HG03469 (cell line): ENCODE results near the gene AAMDC.
"Not testable (repeated sequence)": the region's sequence is repeated elsewhere in the genome, so short reads cannot be mapped to it uniquely, and the experiment has no call there.

Source experiments
- ATAC-seq: cut with Tn5 transposase; IDR thresholded peaks from one replicate; pipeline ENCODE4 v1.9.1; 2021; ENCODE audit warnings: mild to moderate bottlenecking, moderate library complexity, moderate number of reproducible peaks; ENCODE audit not compliant: unreplicated experiment

The AAMDC gene

DNA sequence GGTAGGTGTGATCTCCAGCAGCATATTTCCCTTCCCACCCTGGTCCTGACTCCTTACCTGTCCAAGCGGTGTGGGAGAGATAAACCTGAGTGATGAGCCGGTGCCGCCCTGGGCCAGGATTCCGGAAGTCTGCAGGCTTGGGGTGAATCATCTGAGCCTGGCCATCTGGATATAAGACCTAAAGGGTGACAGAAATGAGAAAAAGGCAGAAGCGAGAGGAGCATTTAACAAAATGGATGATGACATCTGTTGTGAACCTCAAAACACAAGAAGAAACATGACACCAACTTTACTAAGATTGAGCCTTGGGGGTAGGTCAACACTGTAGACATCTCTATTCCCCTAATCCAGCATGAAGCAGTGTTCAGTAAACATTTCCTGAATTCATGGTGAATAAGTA lies 62.8 kb downstream of the AAMDC start:
- ATAC-seq = no peak

DNA sequence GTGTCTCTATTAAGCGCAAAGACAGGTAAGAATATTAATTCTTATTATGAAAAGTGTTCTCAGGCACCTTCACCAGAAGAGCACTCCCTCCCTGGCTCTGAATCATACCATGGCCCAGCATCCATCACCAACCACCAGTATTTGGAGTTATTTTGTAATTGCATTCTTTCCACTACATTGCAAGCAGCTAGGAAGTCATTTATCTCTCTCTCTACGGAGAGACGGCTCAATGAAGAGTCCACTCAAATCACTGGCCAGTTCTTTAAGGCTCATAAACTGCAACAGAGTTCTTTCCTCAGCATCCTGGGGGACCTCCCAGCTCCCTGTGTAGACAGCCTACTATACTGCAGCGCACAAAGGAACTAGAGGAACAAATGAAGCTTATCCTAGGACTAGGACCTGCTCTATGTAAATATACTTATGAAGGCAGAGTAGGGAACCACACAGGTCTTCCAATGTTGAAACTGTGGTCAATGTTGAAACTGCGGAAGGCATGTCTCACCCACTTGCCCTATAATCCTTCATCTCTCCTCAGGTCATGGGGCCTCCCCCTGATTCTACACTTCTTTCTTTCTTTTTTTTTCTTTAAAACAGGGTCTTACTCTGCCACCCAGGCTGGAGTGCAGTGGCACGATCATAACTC lies 63.4 kb downstream of the AAMDC start:
- no peak for ATAC-seq

DNA sequence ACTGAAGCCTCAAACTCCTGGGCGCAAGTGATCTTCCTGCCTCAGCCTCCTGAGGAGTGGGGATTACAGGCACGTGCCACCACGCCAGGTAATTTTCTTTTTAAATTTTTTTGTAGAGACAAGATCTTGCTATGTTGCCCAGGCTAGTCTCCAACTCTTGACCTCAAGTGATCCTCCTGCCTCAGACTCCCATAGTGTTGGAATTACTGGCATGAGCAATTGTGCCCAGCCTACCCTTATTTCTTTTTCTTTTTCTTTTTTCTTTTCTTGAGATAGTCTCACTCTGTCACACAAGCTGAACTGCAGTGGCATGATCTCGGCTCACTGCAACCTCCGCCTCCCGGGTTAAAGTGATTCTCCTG lies 63.9 kb downstream of the AAMDC start:
- no peak for ATAC-seq

DNA sequence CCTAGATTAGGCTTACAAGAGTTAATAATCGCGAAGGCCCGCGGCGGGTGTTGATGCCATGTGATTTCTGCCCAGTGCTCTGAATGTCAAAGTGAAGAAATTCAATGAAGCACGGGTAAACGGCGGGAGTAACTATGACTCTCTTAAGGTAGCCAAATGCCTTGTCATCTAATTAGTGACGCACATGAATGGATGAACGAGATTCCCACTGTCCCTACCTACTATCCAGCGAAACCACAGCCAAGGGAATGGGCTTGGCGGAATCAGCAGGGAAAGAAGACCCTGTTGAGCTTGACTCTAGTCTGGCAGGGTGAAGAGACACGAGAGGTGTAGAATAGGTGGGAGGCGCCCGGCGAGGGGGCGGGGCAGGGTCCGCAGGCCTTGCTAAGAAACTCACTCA lies 65.5 kb downstream of the AAMDC start:
- no peak for ATAC-seq

DNA sequence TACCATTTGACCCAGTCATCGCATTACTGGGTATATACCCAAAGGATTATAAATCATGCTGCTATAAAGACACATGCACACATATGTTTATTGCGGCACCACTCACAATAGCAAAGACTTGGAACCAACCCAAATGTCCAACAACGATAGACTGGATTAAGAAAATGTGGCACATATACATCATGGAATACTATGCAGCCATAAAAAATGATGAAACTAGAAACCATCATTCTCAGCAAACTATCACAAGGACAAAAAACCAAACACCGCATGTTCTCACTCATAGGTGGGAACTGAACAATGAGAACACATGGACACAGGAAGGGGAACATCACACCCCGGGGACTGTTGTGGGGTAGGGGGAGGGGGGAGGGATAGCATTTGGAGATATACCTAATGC lies 68.1 kb downstream of the AAMDC start:
- not testable (repeated sequence) for ATAC-seq

DNA sequence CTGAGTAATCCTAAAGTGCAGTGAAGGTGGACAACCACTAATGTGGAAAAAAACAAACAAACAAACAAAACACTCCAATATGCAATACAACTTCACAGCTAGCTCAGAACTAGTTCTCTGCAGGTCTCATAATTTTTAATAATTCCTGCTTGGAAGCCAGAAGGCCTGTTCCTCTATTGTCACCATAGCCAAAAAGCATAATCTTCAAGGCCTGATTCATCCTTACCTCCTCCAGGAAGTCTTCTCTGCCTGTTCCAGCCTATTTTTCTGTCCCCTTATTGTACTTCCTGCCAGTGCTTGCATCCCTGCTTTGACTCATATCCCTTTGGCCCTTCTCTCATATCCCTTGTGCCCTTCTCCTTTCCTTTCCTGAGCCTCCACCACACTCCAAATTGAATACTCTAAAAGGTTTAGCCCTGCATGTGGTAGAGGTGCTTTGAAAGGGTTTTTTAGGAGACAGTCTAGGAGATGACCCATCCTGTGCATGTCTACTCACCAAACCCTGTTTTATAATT lies 69.2 kb downstream of the AAMDC start:
- ATAC-seq = not testable (repeated sequence)

DNA sequence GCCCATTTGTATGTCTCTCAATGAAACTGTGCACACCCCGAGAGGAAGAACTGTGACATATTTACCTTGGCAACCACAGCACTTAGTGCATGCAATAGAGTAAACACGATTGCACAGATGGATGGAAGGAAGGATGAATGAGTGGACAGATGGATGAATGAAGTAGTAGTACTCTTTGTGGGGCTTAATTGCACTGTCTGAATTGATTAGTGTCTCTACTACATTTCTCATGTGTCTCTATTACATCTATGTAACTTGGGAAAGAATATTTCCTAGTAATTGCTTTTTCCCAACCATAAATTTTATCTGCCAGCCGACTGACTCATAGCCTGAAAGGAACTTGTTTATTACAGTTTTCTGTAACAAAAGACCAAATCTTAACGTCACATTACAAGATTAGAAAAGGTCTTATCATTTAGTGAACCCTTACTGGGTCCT lies 69.7 kb downstream of the AAMDC start:
- not testable (repeated sequence) for ATAC-seq

DNA sequence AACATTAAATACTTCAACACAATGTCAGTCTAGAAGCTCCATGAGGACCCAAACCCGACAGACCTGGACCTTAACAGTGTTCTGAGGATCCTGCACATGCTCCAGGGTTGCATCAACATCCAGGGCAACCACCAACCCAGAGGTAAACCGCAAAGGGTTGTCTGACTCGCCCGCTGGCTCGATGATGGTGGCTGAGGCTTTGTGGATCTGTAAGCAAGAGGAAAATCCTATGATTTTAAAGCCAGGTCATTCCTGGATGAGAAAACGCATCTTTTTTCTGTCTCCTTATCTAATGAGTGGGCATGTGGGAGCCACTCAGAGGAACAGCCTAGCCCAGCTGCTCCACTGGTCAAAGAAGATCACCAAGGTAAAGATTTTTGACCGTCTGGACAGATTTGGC lies 70.3 kb downstream of the AAMDC start:
- not testable (repeated sequence) for ATAC-seq

DNA sequence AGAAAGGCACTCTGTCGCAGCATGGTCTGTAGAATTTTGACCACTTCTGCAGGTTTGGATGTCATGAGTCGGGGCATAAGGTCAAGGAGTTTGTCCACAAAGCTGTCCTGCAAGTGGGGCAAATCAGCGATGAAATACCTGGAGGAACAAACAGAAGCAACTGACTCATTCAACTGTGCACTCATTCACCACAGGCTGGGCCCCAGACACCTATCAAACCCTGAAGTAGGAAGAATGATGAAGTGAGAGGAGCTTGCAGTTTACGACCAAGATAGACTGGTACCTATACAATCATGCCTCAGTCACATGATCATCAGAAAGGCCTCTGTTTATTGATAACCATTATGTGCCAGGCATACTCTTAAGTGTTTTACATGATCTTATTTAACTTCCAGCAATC lies 70.8 kb downstream of the AAMDC start:
- not testable (repeated sequence) for ATAC-seq

DNA sequence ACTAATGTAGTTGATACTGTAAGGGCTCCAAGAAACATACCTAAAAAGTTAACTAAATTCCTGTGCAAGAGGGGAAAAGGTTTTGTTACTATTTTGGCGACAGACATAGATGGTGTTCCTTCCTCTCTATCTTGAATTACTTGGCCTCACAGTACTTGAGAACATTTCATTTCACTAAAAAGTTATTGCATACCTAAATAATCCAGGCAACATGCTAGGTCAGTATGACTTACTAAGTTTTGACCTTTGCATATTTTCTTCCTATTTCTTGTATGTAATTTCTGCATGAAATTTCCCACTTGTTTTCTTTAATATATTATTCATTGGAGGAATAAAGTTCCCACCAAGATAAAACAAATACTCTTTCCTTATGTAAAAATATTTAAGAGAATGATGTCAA lies 74.0 kb downstream of the AAMDC start:
- ATAC-seq = not testable (repeated sequence)

DNA sequence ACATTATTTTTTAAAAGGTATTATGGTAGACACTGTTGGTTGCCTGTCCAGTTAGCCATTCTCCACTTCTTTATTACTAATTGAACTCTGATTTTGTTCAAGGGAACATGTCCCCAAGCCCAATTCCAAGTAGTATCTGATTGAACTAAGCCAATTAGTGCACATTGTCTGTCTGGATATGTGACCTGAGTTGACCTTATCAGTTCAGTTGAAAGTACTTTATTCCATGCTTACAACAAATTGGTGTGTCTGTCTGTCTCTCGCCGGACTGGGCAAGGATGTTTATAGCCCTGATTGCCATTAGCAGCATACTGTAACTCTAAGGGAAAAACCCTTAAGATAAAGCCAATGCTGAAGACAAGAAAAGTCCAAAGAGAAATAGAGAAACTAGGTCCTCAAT lies 87.9 kb downstream of the AAMDC start:
- ATAC-seq = no peak

DNA sequence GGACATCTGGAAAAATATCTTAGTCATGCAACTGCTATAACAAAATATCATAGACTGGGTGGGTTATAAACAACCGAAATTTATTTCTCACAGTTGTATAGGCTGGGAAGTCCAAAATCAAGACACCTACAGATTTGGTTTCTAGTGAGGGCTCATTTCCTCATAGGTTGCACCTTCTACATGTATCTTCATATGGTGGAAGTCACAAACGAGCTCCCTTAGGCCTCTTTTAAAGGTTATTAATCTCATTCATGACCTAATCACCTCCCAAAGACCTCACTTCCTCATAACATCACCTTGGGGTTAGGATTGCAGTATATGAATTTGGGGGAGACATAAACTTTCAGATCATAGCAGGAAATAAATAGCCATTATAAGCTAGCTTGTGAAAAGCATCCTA lies 88.3 kb downstream of the AAMDC start:
- no peak for ATAC-seq

DNA sequence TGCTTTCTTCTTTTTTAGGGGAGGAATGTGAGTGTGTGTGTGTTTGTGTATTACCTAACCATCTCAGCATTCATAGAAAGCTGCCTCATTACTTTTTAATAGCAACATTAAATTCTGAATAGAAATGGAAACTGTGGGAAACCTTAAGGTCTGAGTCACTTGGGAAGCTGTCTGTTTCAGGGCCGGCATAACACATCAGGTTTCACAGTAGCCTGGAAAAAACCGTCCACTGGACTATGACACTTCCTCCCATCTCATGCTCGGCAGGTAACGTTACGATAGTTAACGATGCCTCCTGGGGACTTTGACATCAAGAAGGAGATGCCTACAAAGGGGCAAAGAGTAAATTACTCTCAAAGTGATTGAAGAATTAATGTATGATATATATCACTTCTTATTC lies 89.9 kb downstream of the AAMDC start:
- not testable (repeated sequence) for ATAC-seq

DNA sequence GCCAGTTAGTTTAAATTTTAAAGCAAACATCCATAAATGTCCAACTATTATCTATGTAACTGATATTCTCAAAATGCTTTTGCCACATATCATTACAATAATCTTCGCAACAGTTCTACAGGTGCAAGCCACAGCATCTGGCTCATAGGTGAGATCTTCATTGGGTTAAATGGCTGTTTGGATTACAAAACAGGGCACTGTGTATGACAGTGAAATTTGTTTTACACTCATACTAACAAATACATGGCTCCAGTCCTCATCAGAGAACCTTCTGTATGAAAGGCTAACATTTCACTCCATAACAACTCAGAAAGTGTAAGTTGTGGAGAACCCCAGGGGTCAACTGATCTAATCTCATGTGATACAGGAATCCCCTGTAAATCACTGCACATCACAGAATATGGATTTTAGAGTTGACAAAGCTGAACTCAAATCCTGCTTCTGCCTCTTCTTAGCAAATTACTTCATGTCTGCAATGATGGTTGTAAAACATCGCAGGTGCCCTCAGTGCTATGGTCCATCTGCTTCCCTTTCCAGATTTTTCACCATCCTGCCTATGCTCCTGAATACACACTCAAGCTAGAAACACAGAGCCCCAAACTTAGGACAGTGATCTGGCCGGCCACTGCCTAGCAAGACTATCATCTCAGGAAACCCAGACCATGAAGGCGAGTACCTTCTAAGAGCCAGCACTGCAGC lies 92.8 kb downstream of the AAMDC start:
- not testable (repeated sequence) for ATAC-seq

DNA sequence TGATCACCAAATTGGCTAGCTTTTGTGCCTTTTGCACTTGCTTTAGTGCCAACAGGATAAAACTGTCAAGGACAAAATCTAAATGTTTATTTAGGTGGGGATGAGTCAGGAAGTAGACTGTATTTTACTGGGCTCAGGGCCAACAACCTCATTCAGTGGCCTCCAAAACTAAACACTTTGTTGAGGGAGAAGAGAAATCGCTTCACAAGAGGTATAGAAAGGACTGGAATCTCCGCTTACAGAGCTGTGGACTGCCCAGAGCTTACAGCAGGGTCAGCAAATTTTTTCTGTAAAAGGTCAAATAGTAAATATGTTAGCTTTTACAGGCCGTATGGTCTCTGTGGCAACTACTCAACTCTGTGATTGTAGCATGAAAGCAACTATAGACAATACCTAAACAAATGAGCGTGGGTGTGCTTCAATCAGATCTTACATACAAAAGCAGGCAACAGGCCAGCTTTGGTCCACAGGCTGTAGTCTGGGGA lies 93.4 kb downstream of the AAMDC start:
- ATAC-seq = not testable (repeated sequence)

DNA sequence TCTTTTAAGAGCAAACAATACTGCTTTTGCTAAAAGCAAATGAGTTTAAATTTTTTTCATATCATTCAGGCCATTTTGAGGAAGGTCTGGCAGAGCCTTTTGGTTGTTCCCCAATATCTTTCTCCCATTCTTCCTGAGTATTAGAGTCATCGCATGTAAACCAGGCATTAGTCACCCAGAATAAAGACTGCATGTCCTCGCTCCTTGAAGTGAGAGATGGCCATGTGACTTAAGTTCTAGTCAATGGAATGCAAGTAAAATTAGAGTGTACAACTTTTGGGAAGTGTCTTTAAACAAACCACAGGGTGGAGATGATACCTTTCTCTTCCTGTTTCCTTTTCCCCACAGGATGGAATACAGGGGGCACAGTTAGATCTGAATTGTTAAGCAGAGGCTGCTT lies 96.8 kb downstream of the AAMDC start:
- not testable (repeated sequence) for ATAC-seq
